NCI-H2029 treated with DMSO at 0.1 percent for 48 hours (cell line): ENCODE data around the gene BAG3.
"Not testable (repeated sequence)": the region's sequence is repeated elsewhere in the genome, so short reads cannot be mapped to it uniquely, and the experiment has no call there.

ENCODE experiments used
- DNase-seq: peaks from one replicate; lab custom pipeline; 2025; lab: John Stamatoyannopoulos, UW

The BAG3 gene

GRCh38 chr10:119650692-119651513 is at the start of gene BAG3:
Gene BAG3, plus strand, starts transcription at chr10:119651380. Its CDS starts 296 bp downstream, at chr10:119651676.
- DNase-seq: no peak

DNA sequence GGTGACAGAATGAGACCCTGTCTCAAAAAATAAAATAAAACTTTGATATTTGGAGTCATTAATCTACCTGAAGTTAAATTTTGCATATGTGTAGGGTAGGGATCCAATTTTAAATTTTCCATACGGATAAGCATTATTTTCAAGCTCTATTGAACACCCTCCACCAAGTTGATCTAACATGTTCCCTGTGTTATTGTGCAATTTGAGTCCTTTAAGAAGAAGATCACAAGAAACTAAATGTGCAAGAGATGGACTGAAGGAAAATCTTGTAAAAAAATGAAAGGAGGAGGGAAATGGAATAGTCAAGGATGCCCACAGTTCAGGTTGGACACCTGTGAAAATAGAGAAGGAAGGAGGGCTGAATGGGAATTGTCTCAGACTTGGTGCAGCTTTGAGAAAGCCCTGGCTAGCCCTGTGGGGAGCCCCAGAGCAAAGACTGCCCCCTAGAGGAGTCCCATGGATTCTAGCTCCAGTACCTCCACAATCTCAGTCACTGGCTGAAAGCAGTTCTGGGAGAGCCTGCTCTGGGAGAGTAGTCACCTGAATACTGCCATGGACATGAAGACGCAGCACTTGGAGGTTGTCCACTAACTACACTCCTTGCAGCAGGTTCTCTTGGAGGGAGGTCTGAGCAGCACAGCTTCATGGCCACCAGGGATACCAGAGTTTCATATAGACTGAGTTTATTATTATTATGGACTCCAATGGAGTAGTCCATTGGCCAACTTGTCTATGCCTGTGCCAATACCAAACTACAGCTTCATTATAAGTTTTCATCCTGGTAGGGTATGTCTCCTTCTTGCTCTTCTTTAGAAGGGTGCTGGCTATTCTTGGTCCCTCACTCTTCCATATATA is 48.7 kb upstream of the BAG3 start:
- DNase-seq: no peak

GRCh38 chr10:119604468-119604867 is 46.7 kb upstream of the BAG3 start:
- DNase-seq: no peak

DNA sequence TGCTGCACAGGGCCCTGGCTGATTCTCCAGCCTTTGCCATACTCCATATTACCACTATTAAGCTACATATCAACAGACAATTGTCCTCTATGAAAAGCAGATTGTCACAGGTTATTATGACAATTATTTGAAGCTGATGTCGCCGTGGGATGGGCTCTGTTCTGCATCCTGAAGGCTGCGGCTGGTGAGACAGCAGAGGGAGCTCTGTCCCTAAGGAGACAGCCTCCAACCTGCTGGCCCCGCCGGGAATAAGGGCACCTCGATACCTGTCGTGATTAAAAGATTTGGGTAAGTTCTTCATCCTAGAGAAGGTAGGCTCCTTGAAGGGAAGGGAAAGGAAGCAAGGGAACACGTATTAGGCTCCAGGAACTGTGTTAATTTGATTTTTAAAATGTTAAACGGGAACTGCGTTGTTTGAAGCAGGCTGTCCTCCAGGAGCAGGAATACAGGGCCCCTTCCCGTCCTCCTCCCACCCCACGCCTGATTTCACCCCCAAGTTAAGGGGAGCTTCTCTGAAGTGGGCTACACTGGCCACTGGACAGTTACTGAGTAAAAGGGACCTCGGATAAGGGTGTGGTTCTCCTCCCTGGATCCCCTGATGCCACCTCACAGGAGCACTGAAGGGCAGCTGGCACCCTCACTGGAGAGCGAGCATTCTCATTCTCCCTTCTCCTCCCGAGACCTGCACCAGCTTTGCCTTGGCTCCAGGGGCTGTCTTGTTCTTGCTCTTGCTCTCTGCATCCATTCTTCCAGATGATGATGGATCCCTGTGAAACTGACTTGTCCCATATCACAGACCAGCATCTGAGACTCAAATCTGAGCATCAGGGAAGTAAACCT is 42.6 kb upstream of the BAG3 start:
- no peak for DNase-seq

DNA sequence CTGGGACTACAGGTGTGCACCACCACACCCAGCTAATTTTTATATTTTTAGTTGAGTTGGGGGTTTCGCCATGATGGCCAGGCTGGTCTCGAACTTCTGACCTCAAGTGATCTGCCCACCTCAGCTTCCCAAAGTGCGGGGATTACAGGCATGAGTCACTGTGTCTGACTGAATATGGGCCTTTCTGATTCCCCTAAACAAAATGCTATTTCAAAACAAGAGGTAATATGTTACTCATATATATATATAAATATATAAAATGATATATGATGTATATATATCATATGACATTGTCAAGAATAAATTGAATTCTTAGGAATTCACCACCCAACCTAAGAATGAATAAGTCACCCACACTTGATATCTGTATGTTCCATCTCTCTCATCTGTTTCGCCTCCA is 41.7 kb upstream of the BAG3 start:
- DNase-seq: no peak

DNA sequence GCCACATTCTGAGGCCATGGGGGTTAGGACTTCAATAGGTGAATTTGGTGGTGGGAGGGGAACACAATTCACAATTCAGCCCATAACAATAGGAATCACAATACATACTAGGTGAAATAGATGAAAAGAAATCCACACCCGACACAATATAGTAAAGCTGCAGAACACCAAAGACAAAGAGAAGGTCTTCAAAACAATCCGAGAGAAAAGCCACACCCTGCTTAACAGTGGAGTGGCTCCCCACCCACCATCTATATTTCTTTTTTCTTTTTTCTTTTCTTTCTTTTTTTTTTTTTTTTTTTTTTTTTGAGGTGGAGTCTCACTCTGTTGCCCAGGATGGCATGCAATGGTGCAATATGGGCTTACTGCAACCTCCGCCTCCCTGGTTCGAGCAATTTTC is 39.7 kb upstream of the BAG3 start:
- DNase-seq: no peak

DNA sequence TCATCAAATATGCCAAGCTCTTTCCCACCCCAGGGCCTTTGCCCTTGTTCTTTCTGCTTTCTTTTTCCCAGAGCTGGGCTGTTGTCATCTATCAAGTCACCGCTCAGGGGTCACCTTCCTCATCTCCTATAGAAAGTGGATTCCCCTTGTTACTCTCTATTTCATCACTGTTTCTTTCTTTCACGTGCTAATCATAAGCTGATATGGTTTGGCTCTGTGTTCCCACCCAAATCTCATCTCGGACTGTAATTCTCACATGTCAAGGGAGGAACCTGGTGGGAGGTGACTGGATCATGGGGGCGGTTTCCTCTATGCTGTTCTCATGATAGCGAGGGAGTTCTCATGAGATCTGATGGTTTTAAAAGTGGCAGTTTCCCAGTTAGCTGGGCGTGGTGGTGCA is 37.4 kb upstream of the BAG3 start:
- no peak for DNase-seq

DNA sequence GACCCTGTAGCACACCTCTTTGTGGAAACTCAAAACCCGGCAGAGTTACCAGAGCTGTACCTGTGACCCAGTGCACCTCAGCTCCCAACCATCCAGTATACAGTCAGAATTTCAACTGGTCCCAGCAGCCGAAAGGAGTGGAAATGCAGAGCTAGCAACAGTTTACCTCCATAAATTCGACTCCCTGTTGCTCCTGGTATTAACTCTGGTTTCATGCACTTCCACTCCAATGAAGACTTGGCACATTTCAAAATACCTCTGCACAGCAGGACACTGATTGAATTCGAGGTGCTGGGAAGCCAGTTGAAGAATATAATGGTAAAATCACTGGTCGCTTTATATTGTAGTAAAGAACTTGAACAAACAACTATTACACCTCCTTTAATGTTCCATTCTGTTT is 36.5 kb upstream of the BAG3 start:
- DNase-seq: no peak

DNA sequence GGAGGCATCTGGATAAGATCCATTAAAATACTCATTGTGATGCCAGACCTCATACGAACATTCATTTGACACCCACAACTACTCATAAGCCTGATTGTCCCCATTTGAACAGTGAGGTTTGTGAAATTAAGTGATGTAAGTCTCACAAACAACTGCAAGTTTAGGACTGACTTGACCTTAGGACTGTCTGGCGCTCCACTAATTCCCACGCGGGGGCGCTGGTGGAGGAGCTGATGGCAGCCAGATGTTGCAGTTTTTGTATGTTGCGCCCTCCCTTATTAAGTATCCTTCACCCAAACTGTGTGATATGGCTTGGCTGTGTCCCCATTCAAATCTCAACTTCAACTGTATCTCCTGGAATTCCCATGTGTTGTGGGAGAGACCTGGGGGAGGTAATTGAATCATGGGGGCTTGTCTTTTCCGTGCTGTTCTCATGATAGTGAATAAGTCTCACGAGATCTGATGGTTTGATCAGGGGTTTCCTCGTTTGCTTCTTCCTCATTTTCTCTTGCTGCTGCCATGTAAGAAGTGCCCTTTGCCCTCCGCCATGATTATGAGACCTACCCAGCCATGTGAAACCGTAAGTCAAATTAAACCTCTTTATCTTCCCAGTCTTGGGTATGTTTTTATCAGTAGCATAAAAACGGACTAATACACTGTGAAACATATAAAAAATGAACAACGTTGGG is 34.2 kb upstream of the BAG3 start:
- DNase-seq: no peak

- no peak for DNase-seq
These were observed 32.0 kb upstream of the BAG3 start for GRCh38 chr10:119619215-119619614.

DNA sequence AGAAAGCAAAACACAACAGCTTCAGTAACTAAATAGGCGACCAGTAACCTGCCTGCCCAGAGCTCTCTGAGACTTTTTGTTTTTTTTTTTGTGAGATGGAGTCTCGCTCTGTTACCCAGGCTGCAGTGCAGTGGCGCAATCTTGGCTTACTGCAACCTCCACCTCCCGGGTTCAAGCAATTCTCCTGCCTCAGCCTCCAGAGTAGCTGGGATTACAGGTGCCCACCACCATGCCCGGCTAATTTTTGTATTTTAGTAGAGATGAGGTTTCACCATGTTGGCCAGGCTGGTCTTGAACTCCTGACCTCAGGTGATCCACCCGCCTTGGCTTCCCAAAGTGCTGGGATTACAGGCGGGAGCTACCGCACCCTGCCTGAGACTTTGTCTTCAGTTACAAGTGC is 31.4 kb upstream of the BAG3 start:
- DNase-seq: not testable (repeated sequence)

DNA sequence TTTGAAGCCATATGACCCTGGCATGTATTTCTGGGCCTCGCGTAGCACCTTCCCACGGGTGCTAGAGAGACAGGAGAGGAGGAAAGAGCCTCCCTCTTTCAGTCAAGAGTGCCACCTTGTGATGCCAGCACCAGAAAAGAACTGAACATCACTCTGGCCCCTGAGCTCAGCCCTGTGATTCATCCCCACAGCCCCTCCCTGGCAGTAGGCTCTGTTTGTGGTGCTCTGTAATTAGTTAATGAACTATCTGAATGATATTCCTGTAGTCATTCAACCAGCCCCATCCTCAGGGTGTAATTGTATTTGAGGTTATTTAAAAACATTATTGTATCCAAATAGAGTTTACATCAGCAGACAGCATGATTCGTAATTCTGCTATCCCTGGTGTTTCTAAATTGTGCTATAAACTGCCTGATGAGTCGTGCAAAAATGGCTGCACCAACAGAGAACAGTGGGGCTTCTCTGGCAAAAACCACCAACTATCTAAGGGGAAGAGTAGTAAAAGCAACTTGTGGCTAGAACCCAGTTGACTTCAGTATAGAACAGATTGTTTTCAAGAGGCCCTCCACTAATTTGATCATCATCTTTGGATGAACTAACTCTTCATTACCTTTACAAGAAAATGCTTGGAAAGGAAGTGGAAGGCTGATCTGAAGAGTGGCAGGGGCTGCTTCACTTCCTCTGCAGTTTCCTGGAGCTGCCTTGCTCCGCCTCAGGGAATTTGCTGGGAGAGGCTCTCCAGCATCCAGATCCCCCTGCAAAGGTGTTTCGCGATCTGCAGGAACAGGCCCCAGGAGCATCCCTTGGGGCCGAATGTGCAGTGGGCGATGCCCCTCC is 30.7 kb upstream of the BAG3 start:
- DNase-seq: no peak

- no peak for DNase-seq
These were observed 30.1 kb upstream of the BAG3 start for GRCh38 chr10:119621078-119621384.

DNA sequence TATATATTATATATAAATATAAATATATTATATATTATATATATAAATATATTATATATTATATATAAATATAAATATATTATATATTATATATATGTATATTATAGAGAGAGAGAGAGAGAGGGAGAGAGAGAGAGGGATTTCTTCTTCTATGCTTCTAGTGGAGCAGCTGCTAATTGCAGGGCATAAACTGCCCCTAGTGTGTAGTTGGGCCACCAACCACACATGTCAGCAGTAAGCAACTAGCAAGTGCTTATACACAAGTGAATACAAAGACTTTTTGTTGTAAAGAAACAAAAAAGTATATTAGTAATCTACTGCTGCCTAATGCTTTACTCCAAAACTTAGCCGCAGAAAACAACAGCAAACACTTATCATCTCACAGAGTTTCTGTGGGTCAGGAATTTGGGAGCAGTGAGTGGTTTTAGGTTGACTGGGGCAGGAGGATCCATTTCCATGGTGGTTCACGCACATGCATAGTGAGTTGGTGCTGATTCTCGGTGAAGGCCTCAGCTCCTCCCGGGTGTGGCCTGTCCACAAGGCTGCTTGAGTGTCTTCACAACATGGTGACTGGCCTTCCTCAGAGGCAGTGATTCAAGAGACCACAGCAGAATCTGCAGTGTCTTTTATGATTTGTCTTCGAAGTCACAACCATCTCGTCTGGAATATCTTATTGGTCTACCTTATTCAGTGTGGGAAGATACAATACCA is 25.5 kb upstream of the BAG3 start:
- no peak for DNase-seq

GRCh38 chr10:119630300-119630699 is 20.9 kb upstream of the BAG3 start:
- DNase-seq: no peak

DNA sequence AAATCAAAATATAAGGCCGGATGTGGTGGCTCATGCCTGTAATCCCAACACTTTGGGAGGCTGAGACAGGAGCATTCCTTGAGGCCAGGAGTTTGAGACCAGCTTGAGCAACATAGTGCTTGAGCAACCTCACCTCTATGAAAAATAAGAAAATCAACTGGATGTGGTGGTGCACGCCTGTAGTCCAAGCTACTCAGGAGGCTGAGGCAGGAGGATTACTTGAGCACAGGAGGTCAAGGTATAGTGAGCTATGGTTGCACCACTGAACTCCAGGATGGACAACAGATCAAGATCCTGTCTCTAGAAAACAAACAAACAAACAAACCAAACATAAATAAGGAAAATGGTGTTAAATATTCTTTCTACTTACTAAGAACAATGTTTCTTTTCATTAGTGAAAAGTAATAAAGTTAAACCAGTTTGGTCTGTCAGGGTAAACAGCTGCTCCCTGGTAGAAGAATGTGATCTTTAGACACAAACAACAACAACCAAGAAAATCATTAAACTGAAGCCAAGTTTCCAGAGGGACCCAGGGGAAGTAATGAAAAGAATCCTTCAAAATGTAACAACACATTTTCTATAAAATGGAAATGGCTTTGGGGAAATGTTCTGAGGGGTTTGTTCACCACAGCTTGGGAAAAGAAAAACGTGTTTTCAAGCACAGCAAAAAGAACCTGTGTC is 17.5 kb upstream of the BAG3 start:
- DNase-seq: no peak

GRCh38 chr10:119634219-119634544 is 17.0 kb upstream of the BAG3 start:
- DNase-seq: no peak

DNA sequence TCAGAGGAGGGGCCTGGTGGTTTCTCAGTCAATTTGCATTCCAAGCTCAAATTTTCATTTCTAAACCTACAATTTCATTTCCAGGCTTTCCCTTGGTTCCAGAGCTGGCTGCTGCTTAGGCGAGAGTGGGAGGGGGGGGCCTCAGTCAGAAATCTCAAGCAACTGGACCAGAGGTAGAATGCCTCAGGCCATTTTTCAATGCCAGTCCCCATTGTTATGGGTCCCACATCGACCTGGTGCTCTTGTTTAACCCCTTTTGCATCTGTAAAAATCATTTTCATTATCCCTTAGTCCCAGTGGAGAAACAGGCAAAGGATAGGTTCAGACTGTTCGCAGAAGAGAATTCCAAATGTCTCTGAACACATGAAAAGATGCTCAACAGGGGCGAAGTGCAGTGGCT is 13.5 kb upstream of the BAG3 start:
- no peak for DNase-seq

DNA sequence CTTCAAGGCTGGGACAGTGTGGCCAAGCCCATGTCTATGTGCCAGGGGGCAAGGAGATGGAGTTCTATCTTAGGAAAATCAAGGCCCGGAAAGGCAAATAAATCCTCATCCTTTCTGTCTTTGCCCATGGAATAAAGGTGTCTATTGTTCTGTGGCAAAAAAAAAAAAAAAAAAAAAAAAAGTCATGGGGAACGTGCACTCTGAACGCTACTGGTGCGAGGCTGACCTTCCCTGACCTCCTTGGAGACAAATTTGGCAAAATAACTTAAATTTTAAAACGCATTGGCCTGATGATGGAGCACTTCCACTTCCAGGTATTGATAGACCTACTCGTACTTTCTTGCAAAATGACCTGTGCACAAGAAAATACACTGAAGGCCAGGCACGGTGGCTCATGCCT is 12.2 kb upstream of the BAG3 start:
- DNase-seq: no peak

DNA sequence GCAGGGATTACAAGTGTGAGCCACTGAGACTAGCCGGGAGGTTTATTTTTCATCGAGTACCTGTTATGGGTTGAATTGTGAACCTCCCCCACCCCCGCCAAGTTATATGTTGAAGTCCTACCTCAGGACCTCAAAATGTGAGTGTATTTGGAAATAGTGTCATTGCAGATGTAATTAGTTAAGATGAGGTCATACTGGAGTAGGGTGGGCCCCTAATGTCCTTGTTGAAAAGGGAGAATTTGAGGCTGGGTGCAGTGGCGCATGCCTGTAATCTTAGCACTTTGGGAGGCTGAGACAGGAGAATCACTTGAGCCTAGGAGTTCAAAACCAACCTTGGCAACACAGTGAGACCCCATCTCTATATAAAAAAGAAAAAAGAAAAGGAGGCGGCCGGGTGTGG is 10.8 kb upstream of the BAG3 start:
- no peak for DNase-seq
